Activated CD8-positive, alpha-beta T cell treated with anti-CD3 and anti-CD28 coated beads for 36 hours (primary cell): Measurements from ENCODE around the gene FGD6. TPM values are rescaled to one million over a fixed set of nuclear protein-coding genes. Genes with fewer than 3 reads are reported as not detected.
"Not testable (repeated sequence)": the region's sequence is repeated elsewhere in the genome, so short reads cannot be mapped to it uniquely, and the experiment has no call there.

Experiments used
- ATAC-seq: fragments of 200-7000 bp; cut with Tn5 transposase; one replicate; pipeline ENCODE4 v1.10.0; 2021; ENCODE audit warnings: mild to moderate bottlenecking, moderate library complexity
- CTCF ChIA-PET: fragments of 350-600 bp; sonication (Branson Sonifier 250); formaldehyde crosslinking; loops from one replicate; lab custom pipeline; 2021; ENCODE audit warnings: antibody characterized with exemption; lab: Charles Lee
- POLR2A ChIA-PET: fragments of 350-600 bp; sonication (Branson Sonifier 250); formaldehyde crosslinking; loops from one replicate; lab custom pipeline; 2021; ENCODE audit warnings: antibody characterized with exemption; lab: Charles Lee
- DNase-seq: peaks from one replicate; pipeline ENCODE4 v3.0.0-alpha.2; 2020
- H3K27ac Mint-ChIP-seq: one replicate; pipeline ENCODE4 v1.8.0; 2021; ENCODE audit warnings: mild to moderate bottlenecking, mixed read lengths
- H3K27me3 Mint-ChIP-seq: one replicate; pipeline ENCODE4 v1.8.0; 2021; ENCODE audit warnings: mixed read lengths
- H3K36me3 Mint-ChIP-seq: one replicate; pipeline ENCODE4 v1.8.0; 2021; ENCODE audit warnings: low read depth, mixed read lengths
- H3K4me1 Mint-ChIP-seq: one replicate; pipeline ENCODE4 v1.8.0; 2021; ENCODE audit warnings: low read depth, mixed read lengths
- H3K4me3 Mint-ChIP-seq: one replicate; pipeline ENCODE4 v1.8.0; 2021; ENCODE audit warnings: mild to moderate bottlenecking, moderate library complexity, mixed read lengths
- H3K9me3 Mint-ChIP-seq: one replicate; pipeline ENCODE4 v1.8.0; 2021; ENCODE audit warnings: mixed read lengths
- CTCF ChIP-seq: fragments of 200-600 bp; IDR thresholded peaks from one replicate; pipeline ENCODE4 v1.8.0; 2022; ENCODE audit warnings: antibody characterized with exemption, mild to moderate bottlenecking
- intact Hi-C: fragments of 100-400 bp; cut with micrococcal nuclease; formaldehyde crosslinking; loops from one replicate; pipeline ENCODE4 v1.10.0; 2022
- total RNA-seq, 2 experiments: library from RNA; stranded (reverse); gene quantifications; one replicate each; pipeline ENCODE4 v1.2.3, GENCODE V29; 2021

The FGD6 gene
- total RNA-seq, 2 experiments from 2014 or later, result 0.41 to 0.54 TPM

DNA sequence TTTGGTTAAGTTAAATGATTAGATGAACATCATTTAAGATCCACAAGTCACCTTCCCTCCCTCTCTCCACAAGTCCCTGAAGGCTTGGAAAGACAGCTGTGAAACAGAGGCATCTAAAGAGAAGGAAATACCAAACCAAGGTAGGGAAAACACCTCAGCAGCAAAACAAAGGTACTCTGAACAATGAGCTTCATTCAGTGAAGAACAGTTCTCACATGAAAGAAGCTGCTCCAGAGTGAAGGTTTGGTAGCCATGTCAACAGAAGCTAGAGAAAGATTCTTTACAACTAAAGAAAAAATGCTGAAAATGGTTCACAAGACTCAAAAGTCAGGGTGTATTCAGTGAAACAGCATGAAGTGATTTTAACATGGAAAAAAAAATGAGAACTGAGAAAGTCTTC lies 69.4 kb downstream of the FGD6 start:
- Mint-ChIP-seq H3K9me3 (no peaks in the 10 kb centered on the region), H3K4me1 (no peaks in the 10 kb centered on the region), H3K27me3 (no peaks in the 10 kb centered on the region), H3K27ac (no peak overlapping the region), H3K36me3 (no peaks in the 10 kb centered on the region), H3K4me3 (no peak overlapping the region)
- ChIA-PET CTCF (interaction anchor here (1.1 to 1.3 kb wide), 2 partner anchors 31 to 262 kb away, joined by 3 to 5 read pairs; no protein-coding TSS in a partner anchor), POLR2A (no interaction called here)
- no peak for DNase-seq
- no peak for TF ChIP-seq CTCF
- ATAC-seq, result no peak
- intact Hi-C loops, result no loop called here

GRCh38 chr12:95146769-95147168 lies 70.5 kb downstream of the FGD6 start:
- DNase-seq (no peak), ATAC-seq (no peak)
- Mint-ChIP-seq H3K27ac (no peak overlapping the region), H3K4me1 (no peaks in the 10 kb centered on the region), H3K4me3 (no peak overlapping the region), H3K9me3 (no peaks in the 10 kb centered on the region), H3K27me3 (no peaks in the 10 kb centered on the region), H3K36me3 (no peaks in the 10 kb centered on the region)
- intact Hi-C loops, result no loop called here
- TF ChIP-seq CTCF, result no peak
- CTCF ChIA-PET, result interaction anchor here (0.7 to 1.3 kb wide), 4 partner anchors 15 to 264 kb away, joined by 3 to 5 read pairs (median 4); no protein-coding TSS in a partner anchor
- POLR2A ChIA-PET, result no interaction called here

DNA sequence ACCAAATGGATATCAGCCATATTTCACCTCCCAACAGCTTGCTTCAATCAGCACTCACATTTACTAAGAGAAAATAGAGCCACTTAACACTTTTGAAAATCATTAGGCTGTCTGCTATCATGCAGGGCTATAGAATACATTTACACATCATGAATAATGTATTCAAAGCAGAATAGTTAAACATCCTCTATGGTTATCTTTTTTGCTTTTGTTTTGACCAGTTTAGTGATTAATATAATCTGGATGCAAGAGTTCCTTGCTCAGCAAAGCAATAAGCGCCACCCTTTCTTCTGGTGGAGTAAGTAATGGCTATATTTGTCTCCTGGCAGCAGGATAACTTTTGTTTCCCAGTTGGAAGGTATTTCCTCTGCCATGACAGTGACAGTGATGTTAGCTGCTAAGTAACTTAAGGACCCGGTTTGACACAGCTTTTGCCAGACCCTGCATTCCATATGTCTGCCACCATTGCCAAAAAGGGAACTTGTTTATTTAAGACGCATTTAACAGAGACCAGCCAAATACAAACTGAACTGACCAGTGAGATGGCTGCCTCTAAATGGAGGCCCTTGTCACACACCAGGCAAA lies 73.6 kb downstream of the FGD6 start:
- H3K4me3 Mint-ChIP-seq, result no peak overlapping the region
- H3K9me3 Mint-ChIP-seq, result no peaks in the 10 kb centered on the region
- ChIA-PET POLR2A (no interaction called here), CTCF (no interaction called here)
- H3K36me3 Mint-ChIP-seq, result no peaks in the 10 kb centered on the region
- no peak for TF ChIP-seq CTCF
- DNase-seq (no peak), ATAC-seq (no peak)
- no peaks in the 10 kb centered on the region for H3K4me1 Mint-ChIP-seq
- H3K27ac Mint-ChIP-seq, result no peak overlapping the region
- intact Hi-C loops, result no loop called here
- H3K27me3 Mint-ChIP-seq, result no peaks in the 10 kb centered on the region

- no peak for TF ChIP-seq CTCF
- POLR2A ChIA-PET, result no interaction called here
- no peak overlapping the region for H3K27ac Mint-ChIP-seq
- no peaks in the 10 kb centered on the region for H3K36me3 Mint-ChIP-seq
- DNase-seq, result no peak
- ATAC-seq, result no peak
- no peaks in the 10 kb centered on the region for H3K27me3 Mint-ChIP-seq
- intact Hi-C loops, result no loop called here
- H3K4me1 Mint-ChIP-seq, result no peaks in the 10 kb centered on the region
- no peaks in the 10 kb centered on the region for H3K9me3 Mint-ChIP-seq
- CTCF ChIA-PET, result interaction anchor here (1.2 kb wide), 1 partner anchor 397 kb away, joined by 3 read pairs; no protein-coding TSS in a partner anchor
- no peak overlapping the region for H3K4me3 Mint-ChIP-seq
These were observed 74.7 kb downstream of the FGD6 start for GRCh38 chr12:95142431-95143151.

DNA sequence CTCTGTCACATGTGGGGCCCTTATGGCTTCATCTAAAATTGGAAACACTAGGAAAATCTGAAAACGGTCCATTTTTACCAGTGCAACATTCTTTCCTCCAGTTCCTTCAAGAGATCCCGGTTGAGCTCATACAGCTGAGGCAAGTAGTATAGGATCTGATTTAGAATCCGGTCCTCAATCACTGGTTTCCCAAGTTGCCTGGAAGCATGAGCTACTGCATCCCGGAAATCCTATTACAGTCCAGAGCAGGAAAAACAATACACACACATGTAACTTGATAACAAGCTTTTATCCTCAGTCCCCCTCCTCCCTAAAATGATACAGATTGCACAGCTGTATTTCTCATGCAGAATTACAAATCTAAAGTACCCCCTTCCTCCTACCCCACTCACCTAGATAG lies 76.0 kb downstream of the FGD6 start:
- ChIA-PET CTCF (interaction anchor here (1.0 to 1.2 kb wide), 2 partner anchors 25 to 399 kb away, joined by 3 read pairs; no protein-coding TSS in a partner anchor), POLR2A (no interaction called here)
- H3K27me3 Mint-ChIP-seq, result no peaks in the 10 kb centered on the region
- H3K4me1 Mint-ChIP-seq, result no peaks in the 10 kb centered on the region
- intact Hi-C loops, result no loop called here
- no peak for DNase-seq
- no peak overlapping the region for H3K27ac Mint-ChIP-seq
- TF ChIP-seq CTCF, result no peak
- no peak for ATAC-seq
- H3K36me3 Mint-ChIP-seq, result no peaks in the 10 kb centered on the region
- H3K4me3 Mint-ChIP-seq, result no peak overlapping the region
- no peaks in the 10 kb centered on the region for H3K9me3 Mint-ChIP-seq

DNA sequence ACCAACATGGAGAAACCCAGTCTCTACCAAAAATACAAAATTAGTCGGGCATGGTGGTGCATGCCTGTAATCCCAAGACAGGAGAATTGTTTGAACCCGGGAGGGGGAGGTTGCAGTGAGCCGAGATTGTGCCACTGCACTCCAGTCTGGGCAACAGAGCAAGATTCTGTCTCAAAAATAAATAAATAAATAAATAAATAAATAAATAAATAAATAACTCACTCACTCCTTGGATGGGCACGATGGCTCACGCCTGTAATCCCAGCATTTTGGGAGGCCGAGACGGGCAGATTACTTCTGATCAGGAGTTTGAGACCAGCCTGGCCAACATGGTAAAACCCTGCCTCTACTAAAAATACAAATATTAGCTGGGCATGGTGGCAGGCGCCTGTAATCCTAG lies 79.2 kb downstream of the FGD6 start:
- H3K4me3 Mint-ChIP-seq, H3K27ac Mint-ChIP-seq, CTCF ChIA-PET, intact Hi-C loops, H3K9me3 Mint-ChIP-seq, H3K36me3 Mint-ChIP-seq, H3K27me3 Mint-ChIP-seq, POLR2A ChIA-PET, ATAC-seq, DNase-seq, H3K4me1 Mint-ChIP-seq: not testable (repeated sequence)
